Parathyroid adenoma (tissue), 2 donors: Measurements from ENCODE around the gene SYPL1.

ENCODE experiments used
- H2AFZ ChIP-seq: fragments of 300-600 bp; sonication (generic); one replicate; pipeline ENCODE4 v1.7.0; 2017; ENCODE audit warnings: antibody characterized with exemption, mild to moderate bottlenecking
- H3K27ac ChIP-seq: fragments of 300-600 bp; sonication (generic); one replicate; pipeline ENCODE4 v1.7.0; 2017
- H3K27me3 ChIP-seq: fragments of 300-600 bp; sonication (generic); one replicate; pipeline ENCODE4 v1.7.0; 2017; ENCODE audit warnings: low read length; ENCODE audit not compliant: control insufficient read depth, insufficient read depth
- H3K36me3 ChIP-seq: fragments of 300-600 bp; sonication (generic); one replicate; pipeline ENCODE4 v1.7.0; 2017; ENCODE audit warnings: low read length; ENCODE audit not compliant: control insufficient read depth, insufficient read depth
- H3K4me1 ChIP-seq: fragments of 300-600 bp; sonication (generic); one replicate; pipeline ENCODE4 v1.7.0; 2017; ENCODE audit warnings: control low read depth
- H3K4me2 ChIP-seq: fragments of 300-600 bp; sonication (generic); one replicate; pipeline ENCODE4 v1.7.0; 2017; ENCODE audit warnings: low read length
- H3K4me3 ChIP-seq: fragments of 300-600 bp; sonication (generic); one replicate; pipeline ENCODE4 v1.7.0; 2017; ENCODE audit warnings: low read depth, low read length
- H3K79me2 ChIP-seq: fragments of 300-600 bp; sonication (generic); one replicate; pipeline ENCODE4 v1.7.0; 2017; ENCODE audit warnings: control low read depth
- H3K9ac ChIP-seq: fragments of 300-600 bp; sonication (generic); one replicate; pipeline ENCODE4 v1.7.0; 2017; ENCODE audit warnings: mild to moderate bottlenecking
- H3K9me3 ChIP-seq: fragments of 300-600 bp; sonication (generic); one replicate; pipeline ENCODE4 v1.7.0; 2017; ENCODE audit warnings: low read length; ENCODE audit not compliant: control insufficient read depth
- CTCF ChIP-seq: fragments of 300-600 bp; sonication (generic); IDR thresholded peaks from one replicate; pipeline ENCODE4 v1.7.0; 2017; ENCODE audit warnings: antibody characterized with exemption, mild to moderate bottlenecking
- donor health status: primary hyperparathyroidism.

Gene SYPL1

GRCh38 chr7:106117786-106118544 lies 5.9 kb upstream of the SYPL1 start:
- TF ChIP-seq CTCF = no peak
- Histone ChIP-seq H2AFZ (no peak overlapping the region), H3K4me1 (peaks cover 4% of the 10 kb centered on the region), H3K9ac (no peak overlapping the region), H3K79me2 (no peaks in the 10 kb centered on the region), H3K9me3 (no peaks in the 10 kb centered on the region), H3K27me3 (no peaks in the 10 kb centered on the region), H3K4me2 (no peak overlapping the region), H3K4me3 (no peak overlapping the region), H3K36me3 (no peaks in the 10 kb centered on the region), H3K27ac (no peak overlapping the region)

- Histone ChIP-seq H3K4me1 (peaks cover 4% of the 10 kb centered on the region), H2AFZ (peak overlapping the region; percentile 4), H3K9ac (no peak overlapping the region), H3K27ac (no peak overlapping the region), H3K4me2 (peak overlapping the region; percentile 3), H3K79me2 (peaks cover 2% of the 10 kb centered on the region), H3K27me3 (no peaks in the 10 kb centered on the region), H3K36me3 (no peaks in the 10 kb centered on the region), H3K9me3 (no peaks in the 10 kb centered on the region), H3K4me3 (no peak overlapping the region)
- no peak for TF ChIP-seq CTCF
These were observed 4.1 kb upstream of the SYPL1 start for GRCh38 chr7:106116161-106116704.

- H3K27me3 ChIP-seq = no peaks in the 10 kb centered on the region
- H2AFZ ChIP-seq = peak overlapping the region; percentile 85
- H3K79me2 ChIP-seq = peaks cover 8% of the 10 kb centered on the region
- H3K4me1 ChIP-seq = peaks cover 4% of the 10 kb centered on the region
- no peak overlapping the region for H3K4me3 ChIP-seq
- H3K9ac ChIP-seq = no peak overlapping the region
- H3K27ac ChIP-seq = peak overlapping the region; percentile 63
- H3K4me2 ChIP-seq = no peak overlapping the region
- H3K9me3 ChIP-seq = no peaks in the 10 kb centered on the region
- no peak for TF ChIP-seq CTCF
- H3K36me3 ChIP-seq = no peaks in the 10 kb centered on the region
These were observed 2.7 kb upstream of the SYPL1 start for GRCh38 chr7:106114716-106115383.

GRCh38 chr7:106112972-106113421 lies 885 bp upstream of the SYPL1 start:
- no peak for TF ChIP-seq CTCF
- Histone ChIP-seq H3K36me3 (no peaks in the 10 kb centered on the region), H3K79me2 (peaks cover 19% of the 10 kb centered on the region), H3K4me3 (peak overlapping the region; percentile 1), H2AFZ (peak overlapping the region; percentile 98), H3K9ac (no peak overlapping the region), H3K4me1 (peaks cover 10% of the 10 kb centered on the region), H3K4me2 (peak overlapping the region; percentile 84), H3K27ac (peak overlapping the region; percentile 93), H3K9me3 (no peaks in the 10 kb centered on the region), H3K27me3 (no peaks in the 10 kb centered on the region)
